Liver (tissue), 9 donors: ENCODE results near the gene ZNF331. TPM values are rescaled to one million over a fixed set of nuclear protein-coding genes. Genes with fewer than 3 reads are reported as not detected.

Experiments
- DNase-seq: peaks from one replicate; pipeline ENCODE4 v3.0.0-alpha.2; 2017; ENCODE audit warnings: low spot score
- H3K27ac ChIP-seq, 2 donors: one replicate each; pipeline ENCODE4 v1.7.0; 2013; ENCODE audit warnings: inconsistent platforms in 2 of 2, low read length in 2 of 2, control low read depth in 1 of 2, low read depth in 1 of 2, mild to moderate bottlenecking in 1 of 2
- H3K27me3 ChIP-seq, 4 donors: one replicate each; pipeline versions ENCODE4 v1.6.1 to v1.7.0; 2013; ENCODE audit warnings: low read length in 3 of 4, inconsistent platforms in 1 of 4, mild to moderate bottlenecking in 1 of 4, moderate library complexity in 1 of 4; ENCODE audit not compliant: control insufficient read depth in 4 of 4, insufficient read depth in 4 of 4
- H3K36me3 ChIP-seq, 4 donors: one replicate each; pipeline versions ENCODE4 v1.6.1 to v1.7.0; 2013; ENCODE audit warnings: low read length in 3 of 4, mild to moderate bottlenecking in 3 of 4, low read depth in 1 of 4, moderate library complexity in 1 of 4; ENCODE audit not compliant: control insufficient read depth in 4 of 4, insufficient read depth in 3 of 4
- H3K4me1 ChIP-seq, 4 donors: one replicate each; pipeline versions ENCODE4 v1.6.1 to v1.7.0; 2013; ENCODE audit warnings: low read length in 3 of 4, mild to moderate bottlenecking in 3 of 4, moderate library complexity in 1 of 4; ENCODE audit not compliant: control insufficient read depth in 4 of 4, insufficient read depth in 4 of 4
- H3K4me3 ChIP-seq, 3 donors: one replicate each; pipeline versions ENCODE4 v1.6.1 to v1.7.0; 2013; ENCODE audit warnings: low read length in 3 of 3, control low read depth in 1 of 3, low read depth in 1 of 3, mild to moderate bottlenecking in 1 of 3
- H3K9ac ChIP-seq, 2 donors: one replicate each; pipeline ENCODE4 v1.7.0; 2013; ENCODE audit warnings: low read length in 2 of 2, mild to moderate bottlenecking in 2 of 2, moderate library complexity in 2 of 2, control low read depth in 1 of 2, low read depth in 1 of 2
- H3K9me3 ChIP-seq, 4 donors: one replicate each; pipeline versions ENCODE4 v1.6.1 to v1.7.0; 2013; ENCODE audit warnings: low read length in 3 of 4; ENCODE audit not compliant: control insufficient read depth in 4 of 4
- ATF3 ChIP-seq: IDR thresholded peaks from 2 replicates; pipeline ENCODE4 v1.6.1; 2016; ENCODE audit warnings: antibody characterized with exemption
- EGR1 ChIP-seq, 2 donors: IDR thresholded peaks; 2 replicates each; pipeline ENCODE4 v1.6.1; 2016 to 2018; ENCODE audit warnings: antibody characterized with exemption in 2 of 2, low read depth in 2 of 2
- FOXA1 ChIP-seq: IDR thresholded peaks from 2 replicates; pipeline ENCODE4 v1.6.1; 2016; ENCODE audit warnings: antibody characterized with exemption
- FOXA2 ChIP-seq: IDR thresholded peaks from 2 replicates; pipeline ENCODE4 v1.6.1; 2016; ENCODE audit warnings: antibody characterized with exemption
- GABPA ChIP-seq, 2 donors: IDR thresholded peaks in 1 of 2; conservative IDR thresholded peaks in 1 of 2; 2 replicates each; pipeline ENCODE4 v1.6.1; 2016; ENCODE audit warnings: antibody characterized with exemption in 2 of 2, mild to moderate bottlenecking in 1 of 2, moderate library complexity in 1 of 2
- HNF4A ChIP-seq, 2 donors: conservative IDR thresholded peaks; 2 replicates each; pipeline ENCODE4 v1.6.1; 2016; ENCODE audit warnings: antibody characterized with exemption in 2 of 2, mild to moderate bottlenecking in 2 of 2
- HNF4G ChIP-seq: IDR thresholded peaks from 2 replicates; pipeline ENCODE4 v1.6.1; 2016; ENCODE audit warnings: antibody characterized with exemption
- JUND ChIP-seq, 2 donors: IDR thresholded peaks; 2 replicates each; pipeline ENCODE4 v1.6.1; 2016; ENCODE audit warnings: antibody characterized with exemption in 2 of 2
- MAX ChIP-seq: IDR thresholded peaks from 2 replicates; pipeline ENCODE4 v1.6.1; 2016; ENCODE audit warnings: antibody characterized with exemption
- NR2F2 ChIP-seq: IDR thresholded peaks from 2 replicates; pipeline ENCODE4 v1.6.1; 2016; ENCODE audit warnings: antibody characterized with exemption
- RAD21 ChIP-seq, 2 donors: IDR thresholded peaks; 2 replicates each; pipeline ENCODE4 v1.6.1; 2016; ENCODE audit warnings: antibody characterized with exemption in 2 of 2, mild to moderate bottlenecking in 2 of 2
- REST ChIP-seq: IDR thresholded peaks from 2 replicates; pipeline ENCODE4 v1.6.1; 2016; ENCODE audit warnings: antibody characterized with exemption, mild to moderate bottlenecking
- RXRA ChIP-seq, 2 donors: IDR thresholded peaks; 2 replicates each; pipeline ENCODE4 v1.6.1; 2017 to 2018; ENCODE audit warnings: antibody characterized with exemption in 2 of 2, mild to moderate bottlenecking in 1 of 2
- SP1 ChIP-seq: IDR thresholded peaks from 2 replicates; pipeline ENCODE4 v1.6.1; 2018; ENCODE audit warnings: antibody characterized with exemption, mild to moderate bottlenecking
- TAF1 ChIP-seq: conservative IDR thresholded peaks from 2 replicates; pipeline ENCODE4 v1.6.1; 2016; ENCODE audit warnings: antibody characterized with exemption, mild to moderate bottlenecking
- YY1 ChIP-seq: IDR thresholded peaks from 2 replicates; pipeline ENCODE4 v1.6.1; 2016; ENCODE audit warnings: antibody characterized with exemption, mild to moderate bottlenecking
- ZBTB33 ChIP-seq: IDR thresholded peaks from 2 replicates; pipeline ENCODE4 v1.6.1; 2016; ENCODE audit warnings: antibody characterized with exemption
- WGBS: extraction: QIAGEN DNeasy Blood & Tissue Kit; methylation state at CpG from one replicate; pipeline ENCODE4 v1.1.7; 2013; 5-methylcytosine and 5-hydroxymethylcytosine counted together
- polyA plus RNA-seq, 2 donors: library from polyadenylated mRNA; stranded (reverse) in 1 of 2; unstranded in 1 of 2; fragments of 200-250 nt in 1 of 2; fragments of >200 nt in 1 of 2; fragmentation: Nextera tagmentation in 1 of 2; extraction: Ambion mirVana in 1 of 2; gene quantifications; one replicate each; pipeline versions ENCODE4 v1.2.1 to v1.2.3, GENCODE V29; 2013 to 2015
- total RNA-seq, 2 donors: library from RNA; depleted of rRNA; stranded (reverse); fragments of >200 nt; gene quantifications; one replicate each; pipeline ENCODE4 v1.2.3, GENCODE V29; 2014
- TF ChIP-seq, protein P1 (sequence below): fragments of 150-350 bp; IDR thresholded peaks from 2 replicates; pipeline ENCODE4 v1.5.1; 2017; ENCODE audit warnings: improper control_type of control experiment, low read depth, low read length; ENCODE audit not compliant: missing input control
- donor health status: healthy.
- donor health status: healthy.
- donor health status: healthy.
- donor health status: healthy.
- donor health status: healthy.

ZNF331 gene
- total and polyA plus RNA-seq, 4 donors = 2.8 to 9.7 (median 5.7) TPM

- no peak overlapping the region for H3K9ac ChIP-seq
- no peaks in the 10 kb centered on the region for H3K36me3 ChIP-seq
- TF ChIP-seq GABPA (IDR thresholded peaks at IDR 0.05 in 1 of 2, conservative IDR thresholded peaks at IDR 0.05 in 1 of 2) (no peak), HNF4A (conservative IDR thresholded peaks at IDR 0.05) (no peak), ATF3 (no peak), EGR1 (IDR thresholded peaks at IDR 0.05; ENCODE audit: low read depth in 2 of 2) (no peak), TAF1 (no peak), YY1 (no peak), FOXA1 (no peak), SP1 (no peak), REST (no peak), NR2F2 (no peak), JUND (IDR thresholded peaks at IDR 0.05) (no peak), RXRA (IDR thresholded peaks at IDR 0.05) (no peak), MAX (no peak), RAD21 (IDR thresholded peaks at IDR 0.05) (no peak), HNF4G (no peak), ZBTB33 (no peak)
- no peaks in the 10 kb centered on the region for H3K27me3 ChIP-seq
- H3K9me3 ChIP-seq = peaks cover 1 to 9% (median 4%) of the 10 kb centered on the region in 4 donors
- DNase-seq = no peak
- no peak overlapping the region for H3K27ac ChIP-seq
- WGBS = 79% methylated on average over 9 of the region's 9 CpGs
- H3K4me3 ChIP-seq = no peak overlapping the region
- no peaks in the 10 kb centered on the region for H3K4me1 ChIP-seq
Measured at GRCh38 chr19:53596056-53596455, 58.1 kb downstream of the ZNF331 start.

DNA sequence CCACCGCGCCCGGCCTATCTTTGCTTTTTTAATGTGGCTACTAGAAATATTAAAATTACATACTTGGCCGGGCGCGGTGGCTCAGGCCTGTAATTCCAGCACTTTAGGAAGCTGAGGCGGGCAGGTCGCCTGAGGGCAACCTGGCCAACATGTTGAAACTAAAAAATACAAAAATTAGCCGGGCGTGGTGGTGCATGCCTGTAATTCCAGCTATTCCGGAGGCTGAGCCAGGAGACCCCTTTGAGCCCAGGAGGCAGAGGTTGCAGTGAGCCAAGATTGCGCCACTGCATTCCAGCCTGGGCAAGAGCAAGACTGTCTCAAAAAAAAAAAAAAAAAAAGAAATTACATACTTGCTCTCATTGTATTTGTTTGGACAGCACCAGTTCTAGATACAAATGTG is 59.1 kb downstream of the ZNF331 start:
- no peak overlapping the region for H3K27ac ChIP-seq
- H3K9ac ChIP-seq = no peak overlapping the region
- WGBS = 93% methylated on average over 12 of the region's 12 CpGs

More for the DNA sequence above, 59.1 kb downstream of the ZNF331 start:
- TF ChIP-seq ATF3 = no peak
- no peak for TF ChIP-seq YY1
- no peak for TF ChIP-seq REST
- TF ChIP-seq NR2F2 = no peak
- no peak for TF ChIP-seq HNF4A (conservative IDR thresholded peaks at IDR 0.05)
- TF ChIP-seq SP1 = no peak
- TF ChIP-seq RAD21 (IDR thresholded peaks at IDR 0.05) = no peak
- no peak for TF ChIP-seq JUND (IDR thresholded peaks at IDR 0.05)
- no peak for TF ChIP-seq FOXA2
- TF ChIP-seq EGR1 (IDR thresholded peaks at IDR 0.05; ENCODE audit: low read depth in 2 of 2) = no peak
- no peak for TF ChIP-seq MAX
- TF ChIP-seq HNF4G = no peak
- TF ChIP-seq GABPA (IDR thresholded peaks at IDR 0.05 in 1 of 2, conservative IDR thresholded peaks at IDR 0.05 in 1 of 2) = no peak
- no peak for TF ChIP-seq TAF1
- TF ChIP-seq, protein P1, sequence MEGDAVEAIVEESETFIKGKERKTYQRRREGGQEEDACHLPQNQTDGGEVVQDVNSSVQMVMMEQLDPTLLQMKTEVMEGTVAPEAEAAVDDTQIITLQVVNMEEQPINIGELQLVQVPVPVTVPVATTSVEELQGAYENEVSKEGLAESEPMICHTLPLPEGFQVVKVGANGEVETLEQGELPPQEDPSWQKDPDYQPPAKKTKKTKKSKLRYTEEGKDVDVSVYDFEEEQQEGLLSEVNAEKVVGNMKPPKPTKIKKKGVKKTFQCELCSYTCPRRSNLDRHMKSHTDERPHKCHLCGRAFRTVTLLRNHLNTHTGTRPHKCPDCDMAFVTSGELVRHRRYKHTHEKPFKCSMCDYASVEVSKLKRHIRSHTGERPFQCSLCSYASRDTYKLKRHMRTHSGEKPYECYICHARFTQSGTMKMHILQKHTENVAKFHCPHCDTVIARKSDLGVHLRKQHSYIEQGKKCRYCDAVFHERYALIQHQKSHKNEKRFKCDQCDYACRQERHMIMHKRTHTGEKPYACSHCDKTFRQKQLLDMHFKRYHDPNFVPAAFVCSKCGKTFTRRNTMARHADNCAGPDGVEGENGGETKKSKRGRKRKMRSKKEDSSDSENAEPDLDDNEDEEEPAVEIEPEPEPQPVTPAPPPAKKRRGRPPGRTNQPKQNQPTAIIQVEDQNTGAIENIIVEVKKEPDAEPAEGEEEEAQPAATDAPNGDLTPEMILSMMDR = no peak
- no peak for TF ChIP-seq FOXA1
- Histone ChIP-seq H3K36me3 (no peaks in the 10 kb centered on the region), H3K9me3 (peaks cover 1 to 9% (median 4%) of the 10 kb centered on the region in 4 donors), H3K27me3 (no peaks in the 10 kb centered on the region), H3K4me1 (no peaks in the 10 kb centered on the region), H3K4me3 (no peak overlapping the region)
- DNase-seq = no peak
